GM18505 (cell line): ENCODE measurements around the gene KATNBL1.
"Not testable (repeated sequence)": the region's sequence is repeated elsewhere in the genome, so short reads cannot be mapped to it uniquely, and the experiment has no call there.

ENCODE experiments used
- ATAC-seq: cut with Tn5 transposase; IDR thresholded peaks from one replicate; pipeline ENCODE4 v1.9.1; 2021; ENCODE audit not compliant: unreplicated experiment
- POLR2A ChIP-seq: IDR thresholded peaks from 4 replicates; pipeline ENCODE4 v1.6.1; 2011; ENCODE audit warnings: borderline replicate concordance; ENCODE audit not compliant: insufficient read depth, insufficient read length; ENCODE audit errors: extremely low read depth

The KATNBL1 gene

DNA sequence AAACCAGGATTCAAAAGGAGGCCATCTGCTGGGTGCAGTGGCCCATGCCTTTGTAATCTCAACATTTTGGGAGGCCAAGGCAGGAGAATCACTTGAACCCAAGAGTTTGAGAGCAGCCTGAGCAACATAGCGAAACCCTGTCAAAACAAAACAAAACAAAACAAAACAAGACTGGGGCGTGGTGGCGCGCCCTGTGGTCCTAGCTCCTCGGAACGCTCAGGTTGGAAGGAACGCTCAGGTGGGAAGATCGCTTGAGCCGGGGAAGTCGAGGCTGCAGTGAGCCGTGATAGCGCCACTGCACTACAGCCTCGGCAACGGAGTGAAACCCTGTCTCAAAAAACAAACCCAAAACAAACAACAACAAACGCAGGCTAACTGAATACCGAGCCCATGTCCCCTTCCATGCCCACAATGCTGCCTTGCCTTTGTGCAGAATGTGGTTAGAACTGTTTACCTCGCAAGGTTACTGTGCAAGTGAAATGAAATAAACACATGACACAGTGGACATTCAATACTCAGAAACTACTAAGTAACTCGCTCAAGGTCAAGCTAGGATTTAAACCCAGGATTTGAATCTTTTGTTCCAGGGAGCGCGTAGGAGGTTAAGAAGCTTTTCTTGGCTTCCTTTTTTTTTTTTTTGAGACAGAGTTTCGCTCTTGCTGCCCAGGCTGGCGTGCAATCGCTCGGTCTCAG is 14.2 kb upstream of the KATNBL1 start:
- ATAC-seq: no peak

DNA sequence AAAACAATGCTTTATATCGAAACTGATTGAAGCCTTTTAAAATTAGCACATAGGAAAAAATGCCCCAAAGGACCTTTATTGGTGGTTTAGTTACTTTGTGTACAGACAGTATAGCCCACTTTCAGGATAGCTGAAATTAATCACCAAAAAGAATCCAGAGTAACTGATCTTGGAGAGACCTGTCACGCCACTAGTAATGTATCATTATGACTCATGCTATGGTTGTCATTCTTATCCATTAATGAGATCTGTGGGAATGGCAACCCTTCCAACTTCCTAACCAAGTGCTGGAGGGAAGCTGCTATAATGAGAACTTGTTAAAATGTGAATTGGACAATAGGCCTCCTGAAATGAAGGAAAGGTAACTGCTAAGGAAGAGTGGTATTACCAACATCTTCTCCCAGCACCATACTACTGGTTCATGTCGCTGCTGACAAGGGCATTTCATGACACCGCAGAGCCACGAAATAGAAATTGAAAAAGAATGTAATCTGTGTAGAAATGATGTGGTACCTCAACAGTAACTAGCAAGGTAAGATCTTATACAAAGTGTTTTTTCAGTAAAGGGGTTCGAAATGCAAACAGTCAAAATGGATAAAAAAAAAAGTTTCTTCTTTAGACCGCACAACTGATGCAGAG is 7.8 kb upstream of the KATNBL1 start:
- ATAC-seq: no peak
- no peak for TF ChIP-seq POLR2A

More for the DNA sequence above, 14.2 kb upstream of the KATNBL1 start:
- no peak for TF ChIP-seq POLR2A

DNA sequence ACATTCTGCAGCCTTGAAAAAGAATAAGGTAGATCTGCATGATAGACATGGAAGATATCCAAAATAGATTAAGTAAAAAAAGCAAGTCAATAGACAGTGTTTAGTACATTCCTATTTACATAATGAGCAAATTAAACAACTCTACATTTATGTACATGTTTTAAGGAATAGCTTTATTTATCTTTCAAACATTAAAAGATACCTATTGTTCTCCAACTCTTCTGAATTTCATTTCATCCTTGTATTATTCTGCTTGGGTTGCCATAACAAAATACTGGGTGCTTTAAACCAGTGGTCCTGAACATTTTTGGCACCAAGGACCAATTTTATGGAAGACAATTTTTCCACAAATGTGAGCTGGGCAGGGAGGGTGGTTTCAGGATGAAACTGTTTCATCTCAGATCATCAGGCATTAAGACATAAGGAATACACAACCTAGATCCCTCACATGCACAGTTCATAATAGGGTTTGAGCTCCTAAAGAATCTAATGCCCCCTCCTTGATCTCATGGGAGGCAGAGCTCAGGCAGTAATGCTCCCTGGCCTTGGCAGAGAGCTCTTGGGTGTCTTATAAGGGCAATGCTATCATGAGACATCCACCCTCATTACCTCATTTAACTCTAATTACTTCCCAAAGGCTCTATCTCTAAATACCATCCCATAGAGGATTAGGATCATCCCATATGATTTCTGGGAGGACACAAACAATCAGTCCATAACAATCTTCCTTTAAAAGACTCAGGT is 6.8 kb upstream of the KATNBL1 start:
- ATAC-seq: no peak
- no peak for TF ChIP-seq POLR2A

DNA sequence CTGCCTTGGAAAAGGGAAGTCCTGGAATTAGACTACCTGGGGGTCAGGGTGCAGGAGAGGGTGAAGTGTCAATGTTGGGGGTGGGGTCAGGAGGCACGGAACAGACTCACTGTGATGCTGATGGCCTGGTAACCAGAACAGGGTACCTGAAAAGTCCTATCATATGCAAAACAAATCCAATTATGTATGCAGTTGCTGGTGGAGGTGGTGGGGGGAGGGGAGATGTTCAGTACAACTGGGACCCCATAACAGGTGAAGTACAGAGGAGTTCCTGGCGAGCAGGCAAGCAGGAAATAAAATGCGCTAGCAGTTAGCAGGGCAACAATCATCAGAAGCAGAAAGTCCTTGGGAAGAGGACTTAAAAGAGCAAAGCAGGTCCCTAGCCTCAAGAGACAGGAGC is 4.2 kb upstream of the KATNBL1 start:
- no peak for TF ChIP-seq POLR2A
- ATAC-seq: no peak

DNA sequence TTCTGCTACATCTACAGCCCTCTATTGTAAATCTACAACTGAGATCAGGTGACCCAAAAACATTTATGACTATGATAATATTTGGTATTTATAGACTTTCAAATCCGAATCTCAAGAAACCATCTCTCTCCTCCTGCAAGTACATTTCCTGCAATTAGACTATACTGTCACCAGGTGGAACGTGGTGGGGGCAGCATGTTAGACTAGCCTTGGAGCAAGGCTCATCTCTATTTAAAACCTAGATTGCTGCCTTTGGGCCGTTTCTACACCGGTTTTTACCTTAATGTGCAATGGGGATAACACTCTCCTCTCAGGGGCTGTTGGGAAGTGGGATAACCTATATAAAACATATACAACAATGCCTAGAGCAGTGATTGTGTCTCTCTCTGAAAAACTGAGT is 3.8 kb upstream of the KATNBL1 start:
- ATAC-seq: no peak

DNA sequence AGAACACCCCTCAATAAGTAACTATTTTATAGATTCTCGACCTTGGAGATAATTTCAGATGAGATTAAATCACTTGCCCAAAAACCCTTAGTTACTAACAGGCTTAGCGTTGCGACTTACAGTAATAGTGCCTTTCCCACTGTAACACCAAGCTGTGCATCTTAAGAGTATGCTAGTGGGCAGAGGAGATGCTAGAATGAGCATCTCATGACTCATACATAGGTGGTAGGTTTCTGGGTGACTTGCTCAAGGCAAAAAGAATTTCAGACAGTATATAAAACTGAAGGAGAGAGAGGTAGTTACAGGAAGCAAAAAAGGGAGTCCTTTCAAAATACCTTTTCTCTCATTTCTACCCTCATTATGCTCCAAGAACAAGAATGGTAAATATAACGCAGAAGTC is 3.9 kb downstream of the KATNBL1 start:
- no peak for ATAC-seq
- no peak for TF ChIP-seq POLR2A

More for the DNA sequence above, 3.8 kb upstream of the KATNBL1 start:
- TF ChIP-seq POLR2A: no peak

DNA sequence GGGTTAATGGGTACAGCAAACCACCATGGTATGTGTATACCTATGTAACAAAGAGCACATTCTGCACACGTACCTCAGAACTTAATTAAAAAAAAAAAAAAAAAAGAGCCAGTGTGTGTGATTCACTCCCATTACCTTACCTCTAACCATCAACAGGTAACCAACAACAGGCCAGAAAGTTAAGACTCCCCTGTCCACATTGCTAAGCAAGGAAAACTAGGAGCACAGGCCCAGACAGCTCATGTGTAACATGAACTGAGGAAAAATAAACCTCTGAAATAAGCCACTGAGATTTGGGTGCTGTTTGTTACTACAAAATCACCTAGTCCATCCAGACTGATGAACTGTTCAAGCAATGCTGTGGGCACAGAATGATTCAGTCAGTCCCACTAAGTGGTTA is 6.0 kb downstream of the KATNBL1 start:
- TF ChIP-seq POLR2A: no peak

DNA sequence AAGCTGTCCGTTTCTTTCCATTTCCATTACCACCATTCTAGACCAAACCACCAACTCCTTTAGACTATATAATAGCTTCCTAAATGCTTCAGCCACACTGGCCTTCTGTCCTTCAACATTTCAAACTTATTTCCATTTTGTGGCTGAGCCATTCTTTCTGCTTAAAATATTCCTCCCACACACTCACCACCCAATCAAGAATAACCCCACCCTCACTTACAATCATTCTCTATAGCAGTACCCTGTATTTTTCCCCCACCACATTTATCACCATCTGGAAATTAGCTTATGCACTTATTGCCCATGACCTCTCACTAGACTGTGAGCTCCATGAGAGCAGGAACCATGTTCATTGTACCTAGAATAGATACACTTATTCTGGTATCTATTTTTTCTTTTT is 6.6 kb downstream of the KATNBL1 start:
- no peak for TF ChIP-seq POLR2A

More for the DNA sequence above, 6.0 kb downstream of the KATNBL1 start:
- no peak for ATAC-seq

DNA sequence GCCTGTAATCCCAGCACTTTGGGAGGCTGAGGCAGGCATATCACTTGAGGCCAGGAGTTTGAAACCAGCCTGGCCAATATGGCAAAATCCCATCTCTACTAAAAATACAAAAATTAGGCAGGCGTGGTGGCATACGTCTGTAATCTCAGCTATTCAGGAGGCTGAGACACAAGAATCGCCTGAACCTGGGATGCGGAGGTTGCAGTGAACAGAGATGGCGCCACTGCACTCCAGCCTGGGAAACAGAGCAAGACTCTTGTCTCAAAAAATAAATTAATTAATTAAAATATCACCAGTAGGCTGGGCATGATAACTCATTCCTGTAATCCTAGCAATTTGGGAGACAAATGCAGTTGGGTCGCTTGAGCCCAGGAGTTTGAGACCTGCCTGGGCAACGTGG is 16.6 kb downstream of the KATNBL1 start:
- ATAC-seq: not testable (repeated sequence)

More for the DNA sequence above, 6.6 kb downstream of the KATNBL1 start:
- no peak for ATAC-seq

DNA sequence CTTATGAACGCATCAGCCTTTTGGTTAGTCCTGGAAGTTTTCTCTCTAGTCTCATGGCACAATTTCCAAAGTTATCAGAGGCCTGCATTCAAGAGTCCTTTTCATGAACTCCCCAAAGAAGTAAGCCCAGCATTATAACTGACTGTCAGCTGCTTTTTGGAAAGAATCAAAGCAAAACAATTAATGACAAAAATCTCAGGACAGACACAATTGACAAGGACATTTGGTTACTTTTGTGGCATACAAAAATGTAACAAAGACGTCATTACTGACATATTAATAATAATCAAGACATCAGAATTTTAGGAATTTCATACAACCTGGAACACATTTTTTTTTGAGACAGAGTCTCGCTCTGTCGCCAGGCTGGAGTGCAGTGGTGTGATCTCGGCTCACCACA is 21.2 kb downstream of the KATNBL1 start:
- no peak for TF ChIP-seq POLR2A

DNA sequence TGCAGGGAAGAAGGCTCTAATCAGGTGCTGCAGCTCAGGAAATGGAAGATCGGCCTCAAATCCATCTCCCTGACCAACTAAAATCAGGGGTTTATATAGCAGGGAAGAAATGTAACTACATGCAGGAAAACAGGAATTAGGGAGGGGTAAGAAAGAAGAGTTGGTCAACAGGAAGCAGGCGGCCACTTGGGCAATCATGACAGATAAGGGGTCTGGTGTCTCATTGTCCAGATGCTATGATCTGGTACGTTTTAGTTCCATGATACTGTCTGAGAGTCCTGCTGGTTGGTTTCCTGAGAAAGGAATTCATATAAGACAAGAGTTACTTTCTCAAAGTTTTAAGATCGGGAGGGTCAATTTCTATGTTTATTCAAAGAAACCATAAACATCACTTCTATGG is 24.2 kb downstream of the KATNBL1 start:
- TF ChIP-seq POLR2A: no peak
- no peak for ATAC-seq

More for the DNA sequence above, 21.2 kb downstream of the KATNBL1 start:
- ATAC-seq: no peak

DNA sequence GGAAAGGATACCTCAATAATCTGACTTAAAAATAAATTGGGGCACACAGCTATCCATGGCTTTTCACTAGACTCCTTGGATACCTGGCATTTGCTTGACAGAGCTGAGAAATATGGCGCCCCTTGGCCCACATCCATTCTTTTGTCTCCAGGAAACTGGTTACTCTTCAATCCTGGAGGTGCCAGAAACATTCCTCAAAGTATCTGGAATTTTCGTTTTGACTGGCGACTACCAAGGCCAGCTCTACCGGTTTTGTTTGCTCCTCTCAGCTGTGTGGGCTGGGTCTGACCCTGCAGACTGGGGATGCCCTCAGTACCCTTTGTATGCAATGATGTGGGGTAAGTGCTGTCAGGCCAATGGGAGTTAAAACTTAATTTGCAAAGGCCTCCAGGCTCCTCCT is 27.0 kb downstream of the KATNBL1 start:
- no peak for TF ChIP-seq POLR2A
- no peak for ATAC-seq

DNA sequence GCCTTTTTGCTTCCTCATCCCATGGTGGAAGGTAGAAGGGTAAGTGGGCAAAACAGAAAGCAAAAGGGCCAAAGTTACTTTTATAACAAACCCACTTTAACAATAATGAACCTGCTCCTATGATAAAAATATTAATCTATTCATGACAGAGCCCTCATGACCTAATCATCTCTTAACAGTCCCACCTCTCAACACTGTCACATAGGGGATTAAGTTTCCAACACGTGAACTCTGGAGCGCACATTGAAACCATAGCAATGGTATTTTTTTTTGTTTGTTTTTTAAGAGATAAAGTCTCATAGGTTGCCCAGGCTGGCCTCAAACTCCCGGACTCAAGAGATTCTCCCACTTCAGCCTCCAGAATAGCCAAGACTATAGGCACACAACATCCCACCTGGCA is 30.7 kb downstream of the KATNBL1 start:
- TF ChIP-seq POLR2A: no peak
- ATAC-seq: no peak

DNA sequence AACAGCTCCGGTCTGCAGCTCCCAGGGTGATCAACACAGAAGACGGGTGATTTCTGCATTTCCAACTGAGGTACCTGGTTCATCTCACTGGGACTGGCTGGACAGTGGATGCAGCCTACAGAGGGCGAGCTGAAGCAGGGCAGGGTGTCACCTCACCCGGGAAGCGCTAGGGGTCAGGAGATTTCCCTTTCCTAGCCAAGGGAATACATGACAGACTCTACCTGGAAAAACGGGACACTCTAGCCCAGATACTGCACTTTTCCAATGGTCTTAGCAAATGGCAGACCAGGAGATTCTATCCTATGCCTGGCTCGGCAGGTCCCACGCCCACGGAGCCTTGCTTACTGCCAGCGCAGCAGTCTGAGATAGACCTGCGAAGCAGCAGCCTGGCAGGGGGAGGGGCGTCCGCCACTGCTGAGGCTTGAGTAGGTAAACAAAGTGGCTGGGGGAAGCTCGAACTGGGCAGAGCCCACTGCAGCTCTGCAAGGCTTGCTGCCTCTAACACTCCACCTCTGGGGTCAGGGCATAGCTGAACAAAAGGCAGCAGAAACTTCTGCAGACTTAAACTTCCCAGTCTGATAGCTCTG is 43.8 kb downstream of the KATNBL1 start:
- not testable (repeated sequence) for ATAC-seq
